ENCODE measurements around the gene GAB2.

GAB2 gene

GRCh38 chr11:78419327-78419726 is 1.7 kb upstream of the GAB2 start:
- no peak for DNase-seq
- no peak for TF ChIP-seq CTCF (IDR thresholded peaks at IDR 0.05; ENCODE audit: low read depth, low read length)
- H3K4me3 ChIP-seq (ENCODE audit: low read depth, low read length) = no peak overlapping the region

DNA sequence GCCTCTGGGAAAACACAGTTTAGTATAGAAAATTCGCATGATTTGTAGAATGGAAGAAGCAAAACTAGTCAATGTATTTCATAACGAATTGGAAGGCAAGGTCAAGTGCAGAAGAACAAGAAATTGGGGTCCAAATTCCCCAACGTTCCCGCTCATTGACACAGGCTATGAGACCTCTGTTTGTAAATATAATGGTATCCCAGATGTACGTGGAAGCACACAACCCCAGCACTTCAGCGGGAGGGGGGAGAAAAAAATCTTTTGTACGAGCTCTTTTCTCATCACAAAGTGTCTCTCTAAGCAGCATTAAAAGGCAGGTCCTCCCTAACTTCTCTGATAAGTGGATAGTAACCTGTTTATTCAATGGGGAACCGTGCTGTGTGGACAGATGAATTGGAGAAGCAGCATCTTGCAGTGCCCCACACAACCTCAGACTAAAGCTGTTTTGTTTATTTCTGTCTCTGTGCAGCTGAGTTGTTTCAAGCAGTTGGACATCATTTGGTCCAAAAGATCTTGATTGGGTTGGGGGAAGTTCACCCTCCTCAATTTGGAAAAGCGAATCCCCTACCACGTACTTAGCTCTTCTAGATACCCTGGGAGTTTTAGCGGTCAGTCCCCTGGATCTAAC is 1.1 kb upstream of the GAB2 start:
- peaks cover 31% of the 10 kb centered on the region for H3K4me1 ChIP-seq
- H3K27me3 ChIP-seq = no peaks in the 10 kb centered on the region
- TF ChIP-seq CTCF (IDR thresholded peaks at IDR 0.05; ENCODE audit: low read depth, low read length) = no peak
- no peaks in the 10 kb centered on the region for H3K36me3 ChIP-seq
- no peak for DNase-seq
- H3K9me3 ChIP-seq = no peaks in the 10 kb centered on the region
- H3K4me3 ChIP-seq (ENCODE audit: low read depth, low read length) = peak overlapping the region; percentile 75

More at GRCh38 chr11:78419327-78419726, 1.7 kb upstream of the GAB2 start:
- no peaks in the 10 kb centered on the region for H3K27me3 ChIP-seq
- H3K9me3 ChIP-seq = no peaks in the 10 kb centered on the region
- H3K36me3 ChIP-seq = no peaks in the 10 kb centered on the region
- H3K4me1 ChIP-seq = peaks cover 37% of the 10 kb centered on the region

DNA sequence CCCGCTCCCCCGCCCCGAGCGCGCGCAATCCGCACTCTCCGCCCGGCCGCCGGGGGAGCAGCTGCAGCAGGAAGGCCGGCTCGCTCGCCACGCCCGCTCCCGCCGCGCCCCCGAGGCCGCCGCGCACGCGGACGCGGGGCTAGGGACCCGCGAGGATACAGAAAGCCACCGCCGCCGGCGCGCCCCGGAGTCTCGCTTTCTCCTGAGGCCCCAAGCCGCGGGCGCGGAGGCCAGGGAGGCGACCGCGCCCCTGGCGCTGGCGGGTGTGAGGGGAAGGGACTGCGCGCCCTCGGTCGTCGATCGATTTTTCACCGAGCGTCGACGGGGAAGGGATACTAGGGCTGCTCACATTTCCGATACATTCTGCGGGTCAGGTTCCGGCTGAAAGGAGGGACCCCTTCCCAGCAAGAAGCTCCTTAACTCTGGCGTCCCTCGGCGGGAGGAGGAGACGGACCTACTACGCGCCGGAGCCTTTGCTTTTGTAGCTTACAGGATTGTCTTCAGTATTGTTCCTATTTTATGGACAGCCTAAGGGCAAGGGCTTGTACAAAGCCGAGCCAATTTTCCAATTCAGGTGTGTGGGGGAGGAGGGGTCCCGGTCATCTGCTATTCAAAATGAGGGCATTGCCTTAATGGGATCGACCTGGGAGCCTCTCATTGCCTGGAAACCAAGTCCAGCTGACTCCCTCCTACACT is 416 bp upstream of the GAB2 start:
- TF ChIP-seq CTCF (IDR thresholded peaks at IDR 0.05; ENCODE audit: low read depth, low read length) = no peak
- DNase-seq = peak; percentile 88

DNA sequence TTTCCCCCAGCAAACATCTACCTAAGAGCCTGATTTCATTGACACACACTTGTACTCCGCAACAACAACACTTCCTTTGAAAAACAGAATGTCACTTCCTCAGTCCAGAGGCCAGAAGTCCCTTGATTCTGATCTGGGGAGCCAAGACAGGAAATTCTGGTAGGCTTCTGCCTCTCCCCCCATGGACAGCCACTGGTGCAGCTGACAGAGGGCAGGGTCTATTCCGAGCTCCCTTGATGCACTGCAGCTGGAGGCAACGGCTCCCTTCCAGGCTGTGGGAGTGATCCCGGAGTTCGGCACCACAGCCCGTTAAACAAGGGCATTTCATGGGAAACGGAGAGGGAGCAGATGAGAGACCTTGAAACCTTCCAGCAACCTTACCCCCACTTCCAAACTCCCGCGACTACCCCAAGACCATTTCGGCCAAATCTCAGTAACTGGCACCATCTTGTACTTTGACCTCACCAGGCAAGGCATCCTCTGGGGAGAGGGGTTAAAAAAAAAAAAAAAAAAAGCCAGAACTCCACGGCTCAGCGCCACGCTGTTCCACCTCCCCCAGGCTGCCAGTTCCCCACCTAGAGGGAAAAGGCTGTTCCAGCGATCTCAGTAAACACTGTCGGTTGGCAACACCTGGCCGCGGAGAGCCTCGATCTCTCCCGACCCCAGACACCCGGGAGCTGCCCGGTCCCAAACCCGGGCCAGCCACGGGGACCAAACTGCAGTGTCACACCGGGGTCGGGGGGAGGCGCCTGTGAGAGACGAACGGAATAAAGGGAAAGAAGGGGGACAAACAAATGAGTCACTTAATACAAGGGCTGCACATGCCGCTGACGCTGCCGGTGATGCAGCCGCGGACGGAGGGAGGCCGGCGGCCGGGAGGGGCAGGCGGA is 1.1 kb downstream of the GAB2 start:
- Histone ChIP-seq H3K9me3 (no peaks in the 10 kb centered on the region), H3K4me3 (ENCODE audit: low read depth, low read length) (peak overlapping the region; percentile 79), H3K4me1 (peaks cover 24% of the 10 kb centered on the region), H3K36me3 (no peaks in the 10 kb centered on the region), H3K27me3 (no peaks in the 10 kb centered on the region)
- TF ChIP-seq CTCF (IDR thresholded peaks at IDR 0.05; ENCODE audit: low read depth, low read length) = peak; percentile 62
- DNase-seq = peak; percentile 90

More for the DNA sequence above, 416 bp upstream of the GAB2 start:
- H3K9me3 ChIP-seq = no peaks in the 10 kb centered on the region
- peak overlapping the region; percentile 75 for H3K4me3 ChIP-seq (ENCODE audit: low read depth, low read length)
- peaks cover 24% of the 10 kb centered on the region for H3K4me1 ChIP-seq
- H3K27me3 ChIP-seq = no peaks in the 10 kb centered on the region
- H3K36me3 ChIP-seq = no peaks in the 10 kb centered on the region

DNA sequence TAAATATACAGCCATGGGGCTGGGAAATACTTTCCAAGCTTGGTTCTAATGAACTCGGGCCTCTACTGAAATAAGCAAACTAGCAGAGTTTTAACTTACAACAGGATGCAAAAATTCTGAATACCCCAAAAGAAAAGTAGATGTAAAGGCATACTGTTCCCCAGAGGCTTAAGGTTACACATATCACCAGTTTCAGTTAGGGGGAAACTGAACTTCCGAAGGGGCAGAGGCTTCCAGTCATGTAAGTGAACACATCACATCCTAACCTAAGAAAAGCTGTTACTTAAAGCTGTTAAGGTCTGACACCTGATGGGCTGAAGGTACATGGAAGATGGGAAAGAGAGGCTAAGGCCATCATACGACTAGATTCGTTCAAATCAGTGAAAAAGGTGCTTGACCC is 2.3 kb downstream of the GAB2 start:
- Histone ChIP-seq H3K9me3 (no peaks in the 10 kb centered on the region), H3K4me1 (peaks cover 16% of the 10 kb centered on the region), H3K4me3 (ENCODE audit: low read depth, low read length) (no peak overlapping the region), H3K36me3 (no peaks in the 10 kb centered on the region), H3K27me3 (no peaks in the 10 kb centered on the region)
- no peak for TF ChIP-seq CTCF (IDR thresholded peaks at IDR 0.05; ENCODE audit: low read depth, low read length)
- no peak for DNase-seq
